HepG2 (cell line): Measurements from ENCODE around the gene AAMP. TPM values are rescaled to one million over a fixed set of nuclear protein-coding genes. Genes with fewer than 3 reads are reported as not detected.

ENCODE experiments used
- AHDC1 ChIP-seq: sonication (generic); formaldehyde crosslinking; IDR thresholded peaks from 2 replicates; pipeline ENCODE4 v1.5.1; 2020; ENCODE audit warnings: mild to moderate bottlenecking, missing genetic modification reagents, borderline replicate concordance
- CBX1 ChIP-seq: IDR thresholded peaks from one replicate; pipeline ENCODE4 v1.6.1; 2016; ENCODE audit warnings: antibody characterized with exemption, low read depth
- CENPBD1 ChIP-seq: sonication (generic); formaldehyde crosslinking; IDR thresholded peaks from 2 replicates; pipeline ENCODE4 v1.8.0; 2022; ENCODE audit warnings: missing genetic modification reagents, low read depth, mild to moderate bottlenecking, borderline replicate concordance
- CERS6 ChIP-seq: sonication (generic); formaldehyde crosslinking; IDR thresholded peaks from 2 replicates; pipeline ENCODE4 v1.5.0; 2020; ENCODE audit warnings: missing genetic modification reagents
- FOXC1 ChIP-seq: sonication (generic); formaldehyde crosslinking; IDR thresholded peaks from 2 replicates; pipeline ENCODE4 v1.8.0; 2022; ENCODE audit warnings: mild to moderate bottlenecking, missing genetic modification reagents, borderline replicate concordance
- FOXP1 ChIP-seq, 2 experiments: fragments of 450-650 bp in 1 of 2; IDR thresholded peaks; 2 replicates each; pipeline ENCODE4 v1.6.1; 2017 to 2018; ENCODE audit warnings: antibody characterized with exemption in 1 of 2
- HNRNPK ChIP-seq: fragments of 200-400 bp; formaldehyde crosslinking; IDR thresholded peaks from 2 replicates; pipeline ENCODE4 v1.6.1; 2018; ENCODE audit warnings: low read length, low read depth, moderate library complexity, mild to moderate bottlenecking; ENCODE audit not compliant: poor library complexity, severe bottlenecking
- HOXA3 ChIP-seq: sonication (generic); formaldehyde crosslinking; IDR thresholded peaks from 2 replicates; pipeline ENCODE4 v1.5.0; 2020; ENCODE audit warnings: missing genetic modification reagents
- KMT2B ChIP-seq: IDR thresholded peaks from 2 replicates; pipeline ENCODE4 v1.6.1; 2016; ENCODE audit warnings: missing genetic modification reagents, missing compliant biosample characterization
- MATR3 ChIP-seq: sonication (generic); formaldehyde crosslinking; IDR thresholded peaks from 2 replicates; pipeline ENCODE4 v1.4.0; 2020; ENCODE audit warnings: missing genetic modification reagents
- MIXL1 ChIP-seq: IDR thresholded peaks from 2 replicates; pipeline ENCODE4 v1.6.1; 2016
- NFKBIZ ChIP-seq: IDR thresholded peaks from 2 replicates; pipeline ENCODE4 v1.6.1; 2018; ENCODE audit warnings: missing genetic modification reagents, missing compliant biosample characterization
- SMAD3 ChIP-seq: sonication (generic); formaldehyde crosslinking; IDR thresholded peaks from 2 replicates; pipeline ENCODE4 v1.4.0; 2020; ENCODE audit warnings: missing genetic modification reagents
- STAG1 ChIP-seq: sonication (generic); formaldehyde crosslinking; IDR thresholded peaks from 2 replicates; pipeline ENCODE4 v1.4.0; 2020; ENCODE audit warnings: missing genetic modification reagents
- ZBTB38 ChIP-seq: sonication (generic); formaldehyde crosslinking; IDR thresholded peaks from 2 replicates; pipeline ENCODE4 v1.5.1; 2020; ENCODE audit warnings: mild to moderate bottlenecking, missing genetic modification reagents
- ZMYM2 ChIP-seq: sonication (generic); formaldehyde crosslinking; IDR thresholded peaks from 2 replicates; pipeline ENCODE4 v1.8.0; 2022; ENCODE audit warnings: mild to moderate bottlenecking, missing genetic modification reagents
- ZNF362 ChIP-seq: sonication (generic); formaldehyde crosslinking; IDR thresholded peaks from 2 replicates; pipeline ENCODE4 v1.4.0; 2020; ENCODE audit warnings: missing genetic modification reagents, mild to moderate bottlenecking, borderline replicate concordance
- ZNF431 ChIP-seq: sonication (generic); formaldehyde crosslinking; IDR thresholded peaks from 2 replicates; pipeline ENCODE4 v1.9.0; 2022; ENCODE audit warnings: missing genetic modification reagents, low read depth, mild to moderate bottlenecking, borderline replicate concordance
- ZNF460 ChIP-seq: sonication (generic); formaldehyde crosslinking; IDR thresholded peaks from 2 replicates; pipeline ENCODE4 v1.5.1; 2020; ENCODE audit warnings: missing genetic modification reagents, mild to moderate bottlenecking, borderline replicate concordance
- ZNF850 ChIP-seq: sonication (generic); formaldehyde crosslinking; conservative IDR thresholded peaks from 2 replicates; pipeline ENCODE4 v1.9.0; 2021; ENCODE audit warnings: mild to moderate bottlenecking, missing genetic modification reagents
- ZNF878 ChIP-seq: sonication (generic); formaldehyde crosslinking; IDR thresholded peaks from 2 replicates; pipeline ENCODE4 v1.8.1; 2023; ENCODE audit warnings: mild to moderate bottlenecking, missing genetic modification reagents, moderate library complexity
- ZNF883 ChIP-seq: sonication (generic); formaldehyde crosslinking; IDR thresholded peaks from 2 replicates; pipeline ENCODE4 v1.5.1; 2020; ENCODE audit warnings: mild to moderate bottlenecking, missing genetic modification reagents; ENCODE audit errors: not compliant biosample characterization
- polyA plus RNA-seq, 8 experiments: library from polyadenylated mRNA; depleted of rRNA in 3 of 8; stranded (reverse) in 7 of 8; unstranded in 1 of 8; fragments of >200 nt; fragmentation: Illumina TruSeq in 4 of 8; extraction: Trizol in 4 of 8; gene quantifications; 2 replicates each; pipeline versions ENCODE4 v1.2.1 to v1.2.3, GENCODE V29; 2011 to 2016; ENCODE audit warnings: low read depth in 4 of 8, missing spikeins in 1 of 8, mixed read lengths in 1 of 8; ENCODE audit not compliant: insufficient read depth in 1 of 8
- total RNA-seq, 5 experiments: library from RNA; depleted of rRNA; stranded (reverse); fragments of >200 nt; fragmentation: Illumina TruSeq; extraction: Trizol; gene quantifications; 2 replicates each; pipeline ENCODE4 v1.2.3, GENCODE V29; 2016; ENCODE audit warnings: low read depth in 1 of 5

AAMP gene
- total and polyA plus RNA-seq, 2 of the 13 experiments (the other 11 are each of a cell fraction or from before 2014, with no cell fraction given): 110 to 186 TPM

DNA sequence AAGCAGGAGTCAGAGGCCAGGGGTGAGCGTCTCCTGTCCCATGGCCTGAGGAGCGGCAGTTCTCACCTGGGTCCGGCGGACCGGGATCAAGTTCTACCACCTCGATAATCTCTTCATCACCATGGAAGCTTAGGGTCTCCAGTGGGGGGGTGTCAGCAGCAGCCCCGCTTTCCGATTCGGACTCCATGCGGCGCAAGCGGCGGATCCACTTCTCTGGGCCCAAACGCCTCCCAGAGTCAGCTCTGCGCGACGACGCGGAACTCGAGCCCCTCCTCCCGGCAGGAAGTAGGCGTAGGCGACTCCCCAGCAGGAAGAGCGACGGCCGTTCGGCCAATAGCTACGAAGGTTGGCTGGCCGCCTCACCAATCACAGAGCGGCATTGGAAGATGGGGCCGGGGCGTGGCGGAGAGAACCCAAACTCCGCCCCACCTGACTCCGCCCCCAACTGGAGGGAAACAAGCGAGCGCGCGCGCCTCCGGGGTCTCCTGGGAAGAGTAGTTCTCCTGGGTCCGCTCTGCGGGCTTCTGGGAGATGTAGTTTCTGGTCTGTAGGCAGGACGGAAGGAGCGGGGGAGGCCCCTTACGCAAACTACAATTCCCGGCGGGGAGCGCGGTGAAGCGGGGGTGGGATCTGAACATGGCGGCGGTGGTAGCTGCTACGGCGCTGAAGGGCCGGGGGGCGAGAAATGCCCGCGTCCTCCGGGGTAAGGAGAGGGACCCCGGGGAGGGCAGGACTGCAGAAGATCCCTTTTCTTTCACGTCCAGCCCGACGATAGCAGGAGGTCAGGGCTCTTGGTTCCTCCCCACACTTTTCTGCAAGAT lies at the start of gene AAMP, which contains the start of gene PNKD (continued):
- TF ChIP-seq MIXL1 (CRISPR knock-in tag): peak; percentile 29; the same call in 1 of the 2 replicates
- TF ChIP-seq FOXC1 (CRISPR knock-in tag): no peak
- no peak for TF ChIP-seq NFKBIZ (CRISPR knock-in tag)
- TF ChIP-seq SMAD3: peak; percentile 76
- no peak for TF ChIP-seq ZNF362 (CRISPR knock-in tag)
- TF ChIP-seq MATR3 (CRISPR knock-in tag): no peak
- peak; percentile 64 for TF ChIP-seq CBX1
- TF ChIP-seq STAG1 (CRISPR knock-in tag): peak; percentile 34
- no peak for TF ChIP-seq ZBTB38
- TF ChIP-seq CENPBD1: no peak
- TF ChIP-seq ZNF850 (CRISPR knock-in tag): no peak
- no peak for TF ChIP-seq ZNF460 (CRISPR knock-in tag)
- TF ChIP-seq HOXA3: peak; percentile 96
- TF ChIP-seq AHDC1 (CRISPR knock-in tag): no peak
- TF ChIP-seq KMT2B (CRISPR knock-in tag): peak; percentile 81
- peak; percentile 2 for TF ChIP-seq HNRNPK
- no peak for TF ChIP-seq ZNF878 (CRISPR knock-in tag)
- TF ChIP-seq ZMYM2 (CRISPR knock-in tag): 0 out of 2 replicates have a peak, but pooled peaks have one; percentile 20
- TF ChIP-seq ZNF883: no peak
- TF ChIP-seq CERS6 (CRISPR knock-in tag): no peak
- no peak for TF ChIP-seq FOXP1 (IDR thresholded peaks at IDR 0.05)
- TF ChIP-seq FOXP1 (CRISPR knock-in tag; IDR thresholded peaks at IDR 0.05): peak; percentile 12; the same call in 1 of the 2 replicates
- no peak for TF ChIP-seq ZNF431 (CRISPR knock-in tag)
